WTC11 (cell line): ENCODE results near the gene KRTAP10-2.

ENCODE experiments used
- CTCF ChIP-seq: fragments of 200-600 bp; IDR thresholded peaks from 2 replicates; pipeline ENCODE4 v1.8.0; 2022; ENCODE audit warnings: antibody characterized with exemption
- E2F5 ChIP-seq: sonication (generic); formaldehyde crosslinking; IDR thresholded peaks from 2 replicates; pipeline ENCODE4 v1.8.1; 2022; ENCODE audit warnings: mild to moderate bottlenecking, moderate library complexity, missing genetic modification reagents
- NFYB ChIP-seq: sonication (generic); formaldehyde crosslinking; conservative IDR thresholded peaks from 2 replicates; pipeline ENCODE4 v1.8.0; 2022; ENCODE audit warnings: low read depth, missing genetic modification reagents
- SMAD3 ChIP-seq: sonication (generic); formaldehyde crosslinking; IDR thresholded peaks from 2 replicates; pipeline ENCODE4 v1.8.0; 2022; ENCODE audit warnings: missing genetic modification reagents, mild to moderate bottlenecking, borderline replicate concordance
- ZSCAN18 ChIP-seq: fragments of 250-450 bp; sonication (Bioruptor Pico); IDR thresholded peaks from 2 replicates; pipeline ENCODE4 v2.1.2; 2022; ENCODE audit warnings: mild to moderate bottlenecking, moderate library complexity

GRCh38 chr21:44594406-44594916 is 43.2 kb upstream of the KRTAP10-2 start:
- TF ChIP-seq NFYB (CRISPR knock-in tag) (no peak), CTCF (no peak), ZSCAN18 (no peak), E2F5 (CRISPR knock-in tag) (no peak), SMAD3 (CRISPR knock-in tag) (no peak)
